Hepatocyte (in vitro differentiated cells): ENCODE results near the gene ALDH18A1. TPM values are rescaled to one million over a fixed set of nuclear protein-coding genes. Genes with fewer than 3 reads are reported as not detected.

ENCODE experiments used
- DNase-seq: peaks from one replicate; pipeline ENCODE4 v3.0.0-alpha.2; 2016; ENCODE audit warnings: low spot score
- H2AFZ ChIP-seq: fragments of 200-600 bp; sonication (generic); 2 replicates; pipeline ENCODE4 v1.6.0; 2016; ENCODE audit warnings: antibody characterized with exemption, mild to moderate bottlenecking
- H3K27ac ChIP-seq: fragments of 200-600 bp; sonication (generic); 2 replicates; pipeline ENCODE4 v1.5.1; 2016; ENCODE audit warnings: mild to moderate bottlenecking
- H3K27me3 ChIP-seq: fragments of 200-600 bp; sonication (generic); 2 replicates; pipeline ENCODE4 v1.6.1; 2016
- H3K36me3 ChIP-seq: fragments of 200-600 bp; sonication (generic); replicated peaks from 2 replicates; pipeline ENCODE4 v1.5.1; 2016; ENCODE audit warnings: low read depth; ENCODE audit not compliant: insufficient read depth
- H3K4me1 ChIP-seq: fragments of 200-600 bp; sonication (generic); 2 replicates; pipeline ENCODE4 v1.5.1; 2016; ENCODE audit warnings: mild to moderate bottlenecking, moderate library complexity; ENCODE audit not compliant: insufficient read depth
- H3K4me2 ChIP-seq: fragments of 200-600 bp; sonication (generic); 2 replicates; pipeline ENCODE4 v1.6.0; 2016
- H3K4me3 ChIP-seq: fragments of 200-600 bp; sonication (generic); 2 replicates; pipeline ENCODE4 v1.5.1; 2016; ENCODE audit warnings: mild to moderate bottlenecking
- H3K79me2 ChIP-seq: fragments of 200-600 bp; sonication (generic); 2 replicates; pipeline ENCODE4 v1.6.0; 2017; ENCODE audit warnings: mild to moderate bottlenecking
- H3K9me2 ChIP-seq: fragments of 200-600 bp; sonication (generic); replicated peaks from 2 replicates; pipeline ENCODE4 v1.6.0; 2017; ENCODE audit warnings: mild to moderate bottlenecking; ENCODE audit not compliant: insufficient read depth
- H3K9me3 ChIP-seq: fragments of 200-600 bp; sonication (generic); 2 replicates; pipeline ENCODE4 v1.5.1; 2016; ENCODE audit warnings: low read depth, mild to moderate bottlenecking
- H4K20me1 ChIP-seq: fragments of 200-600 bp; sonication (generic); 2 replicates; pipeline ENCODE4 v1.6.0; 2016; ENCODE audit warnings: mild to moderate bottlenecking; ENCODE audit not compliant: insufficient read depth, poor library complexity, severe bottlenecking
- EZH2 ChIP-seq: fragments of 200-600 bp; sonication (generic); IDR thresholded peaks from 2 replicates; pipeline ENCODE4 v1.6.1; 2016; ENCODE audit warnings: antibody characterized with exemption, mild to moderate bottlenecking, borderline replicate concordance
- EZH2phosphoT487 ChIP-seq: fragments of 200-600 bp; sonication (generic); IDR thresholded peaks from one replicate; pipeline ENCODE4 v1.6.1; 2018; ENCODE audit warnings: antibody characterized with exemption, mild to moderate bottlenecking, low read depth, moderate library complexity; ENCODE audit not compliant: unreplicated experiment, severe bottlenecking
- WGBS: methylation state at CpG from one replicate; pipeline ENCODE4 v1.1.6; 2016; ENCODE audit warnings: low lambda C conversion rate; ENCODE audit errors: missing lambda C conversion rate; 5-methylcytosine and 5-hydroxymethylcytosine counted together
- polyA plus RNA-seq: library from polyadenylated mRNA; unstranded; fragments of >200 nt; fragmentation: Nextera tagmentation; extraction: Ambion mirVana; gene quantifications from 2 replicates; pipeline ENCODE4 v1.2.1, GENCODE V29; 2016
- total RNA-seq: library from RNA; depleted of rRNA; stranded (reverse); fragments of >200 nt; gene quantifications from 2 replicates; pipeline ENCODE4 v1.2.3, GENCODE V29; 2014
- TF ChIP-seq, protein P1 (sequence below): fragments of 200-600 bp; sonication (generic); IDR thresholded peaks from 2 replicates; pipeline ENCODE4 v1.5.1; 2016; ENCODE audit warnings: antibody characterized with exemption, mild to moderate bottlenecking; ENCODE audit not compliant: poor library complexity

Gene ALDH18A1
- total and polyA plus RNA-seq, 2 experiments from 2014 or later = 105 to 136 TPM

DNA sequence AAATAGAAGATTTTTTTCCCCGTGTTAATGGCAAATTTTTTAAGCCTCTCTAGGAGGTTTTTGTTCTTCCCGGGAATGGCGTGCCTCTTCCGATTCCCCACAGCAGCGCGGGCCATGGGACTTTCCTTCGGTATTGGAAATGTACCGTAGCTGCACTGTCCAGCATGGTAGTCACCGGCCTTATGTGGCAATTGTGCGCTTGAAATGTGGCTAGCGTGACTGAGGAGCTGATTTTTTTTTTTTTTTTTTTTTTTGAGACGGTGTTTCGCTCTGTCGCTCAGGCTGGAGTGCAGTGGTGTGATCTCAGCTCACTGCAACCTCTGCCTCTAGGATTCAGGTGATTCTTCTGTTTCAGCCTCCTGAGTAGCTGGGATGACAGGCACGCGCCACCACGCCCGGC is 38.2 kb upstream of the ALDH18A1 start:
- no peak for DNase-seq
- Histone ChIP-seq H3K27me3 (no peaks in the 10 kb centered on the region), H3K9me3 (no peaks in the 10 kb centered on the region), H4K20me1 (no peaks in the 10 kb centered on the region), H3K4me2 (peak overlapping the region; percentile 50), H3K36me3 (no peaks in the 10 kb centered on the region), H3K9me2 (no peaks in the 10 kb centered on the region), H3K27ac (no peak overlapping the region), H3K4me1 (peaks cover 7% of the 10 kb centered on the region), H3K79me2 (peaks cover 38% of the 10 kb centered on the region), H2AFZ (peak overlapping the region; percentile 18), H3K4me3 (no peak overlapping the region)
- 97% methylated on average over 18 of the region's 18 CpGs for WGBS
- no peak for TF ChIP-seq EZH2phosphoT487
- TF ChIP-seq EZH2 = no peak
- TF ChIP-seq, protein P1, sequence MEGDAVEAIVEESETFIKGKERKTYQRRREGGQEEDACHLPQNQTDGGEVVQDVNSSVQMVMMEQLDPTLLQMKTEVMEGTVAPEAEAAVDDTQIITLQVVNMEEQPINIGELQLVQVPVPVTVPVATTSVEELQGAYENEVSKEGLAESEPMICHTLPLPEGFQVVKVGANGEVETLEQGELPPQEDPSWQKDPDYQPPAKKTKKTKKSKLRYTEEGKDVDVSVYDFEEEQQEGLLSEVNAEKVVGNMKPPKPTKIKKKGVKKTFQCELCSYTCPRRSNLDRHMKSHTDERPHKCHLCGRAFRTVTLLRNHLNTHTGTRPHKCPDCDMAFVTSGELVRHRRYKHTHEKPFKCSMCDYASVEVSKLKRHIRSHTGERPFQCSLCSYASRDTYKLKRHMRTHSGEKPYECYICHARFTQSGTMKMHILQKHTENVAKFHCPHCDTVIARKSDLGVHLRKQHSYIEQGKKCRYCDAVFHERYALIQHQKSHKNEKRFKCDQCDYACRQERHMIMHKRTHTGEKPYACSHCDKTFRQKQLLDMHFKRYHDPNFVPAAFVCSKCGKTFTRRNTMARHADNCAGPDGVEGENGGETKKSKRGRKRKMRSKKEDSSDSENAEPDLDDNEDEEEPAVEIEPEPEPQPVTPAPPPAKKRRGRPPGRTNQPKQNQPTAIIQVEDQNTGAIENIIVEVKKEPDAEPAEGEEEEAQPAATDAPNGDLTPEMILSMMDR = no peak

DNA sequence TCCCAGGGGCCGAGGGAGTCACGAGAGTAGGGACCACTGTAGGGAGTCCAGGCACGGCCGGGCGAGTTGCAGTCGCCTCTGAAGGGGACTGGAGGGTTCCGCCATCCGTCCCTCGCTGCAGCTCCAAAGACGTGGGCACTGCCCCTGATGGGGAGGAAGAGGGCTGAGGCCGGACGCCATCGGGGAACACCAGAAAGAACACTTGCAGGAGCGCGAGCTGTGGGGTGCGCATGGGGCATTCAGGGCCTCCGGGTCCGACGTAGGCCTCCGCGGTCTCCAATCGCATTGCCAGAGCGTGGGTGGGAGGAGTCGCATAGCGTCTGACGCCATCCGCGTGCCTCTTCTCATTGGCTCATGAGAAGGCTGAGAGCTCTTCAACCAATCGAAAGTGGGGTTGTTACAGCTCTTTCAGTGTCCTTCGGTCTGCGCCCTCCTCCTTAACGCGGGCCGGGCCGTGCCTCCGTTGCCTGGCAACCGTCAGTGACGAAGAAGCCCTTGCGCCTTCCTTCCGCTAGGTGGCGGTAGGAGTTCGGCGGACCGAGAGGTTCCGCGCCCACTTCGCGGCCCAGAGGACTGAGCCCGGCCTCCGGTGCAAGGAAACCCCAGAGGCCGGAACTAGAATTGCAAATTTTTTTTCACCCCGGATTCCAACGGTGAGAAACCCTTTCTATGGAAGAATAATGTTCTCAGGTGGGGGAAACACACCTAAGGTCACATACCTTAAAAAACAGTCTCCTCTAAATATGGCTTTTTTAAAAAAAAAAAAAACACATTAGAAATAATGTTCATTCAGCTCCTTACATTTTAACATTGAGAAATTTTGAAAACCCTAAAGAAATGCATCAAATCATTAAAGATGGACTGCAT is 37.4 kb upstream of the ALDH18A1 start, which contains the start of gene TCTN3:
Gene TCTN3, minus strand, starts transcription at position 260 of the 867 bp plus-strand sequence. Its CDS starts 28 bp downstream, at position 232.
- peak within 1 kb of the TSS; percentile 84 for H3K4me2 ChIP-seq
- peaks cover 38% of the 10 kb centered on the region for H3K79me2 ChIP-seq
- H3K27me3 ChIP-seq = no peaks in the 10 kb centered on the region
- H3K27ac ChIP-seq = peak within 1 kb of the TSS; percentile 79
- H3K9me2 ChIP-seq = no peaks in the 10 kb centered on the region
- TF ChIP-seq, protein P1 = peak; percentile 100
- TF ChIP-seq EZH2phosphoT487 (no peak), EZH2 (no peak)
- no peaks in the 10 kb centered on the region for H4K20me1 ChIP-seq
- H3K36me3 ChIP-seq = no peaks in the 10 kb centered on the region
- H3K4me3 ChIP-seq = peak within 1 kb of the TSS; percentile 56
- WGBS = 1% methylated on average over 53 of the region's 53 CpGs
- peak within 1 kb of the TSS; percentile 27 for H2AFZ ChIP-seq
- DNase-seq = peak; percentile 100
- no peaks in the 10 kb centered on the region for H3K9me3 ChIP-seq
- H3K4me1 ChIP-seq = peaks cover 7% of the 10 kb centered on the region

DNA sequence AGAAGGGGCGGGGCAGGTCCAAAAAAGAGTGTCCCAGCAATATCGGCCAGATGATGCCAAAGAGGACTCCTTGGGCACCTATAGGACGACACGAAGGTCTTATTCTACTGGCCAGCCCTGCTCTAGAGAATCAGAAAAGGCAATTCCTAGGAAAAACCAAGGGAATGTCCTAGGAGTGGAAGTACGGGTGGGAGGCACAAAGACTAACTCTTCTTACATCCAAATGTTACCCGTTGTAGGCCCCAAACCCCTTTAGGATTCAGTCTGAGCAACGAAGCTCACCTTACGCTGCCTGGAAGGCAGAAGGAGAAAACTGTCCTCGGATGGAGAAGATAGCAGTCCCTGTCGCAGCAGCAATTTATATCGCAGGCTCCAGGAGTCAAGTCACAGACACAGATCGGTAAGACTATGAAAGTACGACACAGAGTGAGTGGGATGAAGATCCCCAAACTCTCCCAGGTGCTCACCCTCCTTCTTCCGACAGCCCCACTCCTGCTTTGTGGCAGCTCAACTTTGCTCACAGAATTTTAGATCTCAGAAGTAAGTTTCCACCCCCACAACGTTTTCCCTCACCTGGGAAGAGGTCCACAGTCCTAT is 36.7 kb upstream of the ALDH18A1 start:
- no peaks in the 10 kb centered on the region for H3K9me2 ChIP-seq
- H3K9me3 ChIP-seq = no peaks in the 10 kb centered on the region
- H3K4me2 ChIP-seq = peak overlapping the region; percentile 84
- H3K4me3 ChIP-seq = peak overlapping the region; percentile 56
- DNase-seq = peak; percentile 11
- WGBS = 9% methylated on average over 15 of the region's 15 CpGs
- peaks cover 7% of the 10 kb centered on the region for H3K4me1 ChIP-seq
- peak overlapping the region; percentile 27 for H2AFZ ChIP-seq
- H4K20me1 ChIP-seq = no peaks in the 10 kb centered on the region
- no peaks in the 10 kb centered on the region for H3K27me3 ChIP-seq
- peak overlapping the region; percentile 79 for H3K27ac ChIP-seq
- no peaks in the 10 kb centered on the region for H3K36me3 ChIP-seq
- no peak for TF ChIP-seq EZH2
- TF ChIP-seq, protein P1 = no peak
- TF ChIP-seq EZH2phosphoT487 = no peak
- H3K79me2 ChIP-seq = peaks cover 40% of the 10 kb centered on the region
